ENCODE measurements around the gene PTPRC.

Gene PTPRC

DNA sequence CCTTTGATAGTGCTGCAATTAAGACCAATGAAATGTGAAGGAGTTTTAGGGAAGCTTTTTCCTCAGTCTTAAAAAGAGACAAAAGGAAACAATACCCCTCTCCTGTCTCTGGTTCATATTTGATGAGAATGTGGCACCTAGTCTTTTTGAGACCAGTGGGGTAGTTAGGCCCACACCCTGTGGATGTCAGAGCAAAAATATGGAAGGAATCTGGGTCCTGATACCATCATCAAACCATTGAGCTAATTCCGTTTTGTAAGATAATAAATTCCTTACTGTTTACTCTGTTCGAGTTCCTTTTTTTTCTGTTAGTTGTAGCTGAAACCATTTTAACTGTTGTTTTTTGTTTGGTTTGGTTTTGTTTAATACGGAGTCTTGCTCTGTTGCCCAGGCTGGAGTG is 33.3 kb downstream of the PTPRC start:
- Histone ChIP-seq H3K9ac (ENCODE audit: low read length in 5 of 5) (no peak overlapping the region), H3K36me3 (ENCODE audit: control insufficient read depth in 5 of 5, insufficient read depth in 5 of 5, low read length in 5 of 5) (no peaks in the 10 kb centered on the region), H3K9me3 (ENCODE audit: control insufficient read depth in 5 of 5, low read length in 5 of 5) (no peaks in the 10 kb centered on the region), H3K4me3 (ENCODE audit: low read depth in 1 of 5, low read length in 5 of 5) (no peak overlapping the region), H3K4me1 (ENCODE audit: control insufficient read depth in 5 of 5, insufficient read depth in 5 of 5, low read length in 5 of 5) (no peaks in the 10 kb centered on the region), H3K27ac (ENCODE audit: low read depth, low read length) (no peak overlapping the region), H3K27me3 (ENCODE audit: control insufficient read depth in 5 of 5, insufficient read depth in 4 of 5, low read length in 5 of 5) (no peaks in the 10 kb centered on the region)

DNA sequence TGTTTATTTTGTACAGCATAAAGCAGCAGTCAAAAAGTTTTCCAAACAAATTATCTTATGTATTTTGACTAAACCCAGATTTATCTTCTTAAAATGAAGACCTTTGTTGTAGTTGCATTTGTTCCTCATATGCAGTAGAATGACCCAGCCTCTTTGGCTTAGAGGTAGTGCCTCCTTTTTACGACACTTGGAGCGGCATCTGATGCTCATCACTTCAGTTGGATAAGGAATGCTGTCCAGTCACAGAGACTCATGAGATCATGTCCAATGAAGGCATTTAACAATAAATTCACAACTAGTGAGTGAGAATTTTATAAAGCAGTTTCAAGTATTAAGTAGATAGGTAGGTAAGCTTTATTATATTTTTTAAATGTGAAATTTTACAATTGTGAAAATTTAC is 35.2 kb downstream of the PTPRC start:
- no peak overlapping the region for H3K9ac ChIP-seq (ENCODE audit: low read length in 5 of 5)
- no peak overlapping the region for H3K27ac ChIP-seq (ENCODE audit: low read depth, low read length)
- no peaks in the 10 kb centered on the region for H3K27me3 ChIP-seq (ENCODE audit: control insufficient read depth in 5 of 5, insufficient read depth in 4 of 5, low read length in 5 of 5)
- H3K9me3 ChIP-seq (ENCODE audit: control insufficient read depth in 5 of 5, low read length in 5 of 5): no peaks in the 10 kb centered on the region
- no peaks in the 10 kb centered on the region for H3K36me3 ChIP-seq (ENCODE audit: control insufficient read depth in 5 of 5, insufficient read depth in 5 of 5, low read length in 5 of 5)
- no peaks in the 10 kb centered on the region for H3K4me1 ChIP-seq (ENCODE audit: control insufficient read depth in 5 of 5, insufficient read depth in 5 of 5, low read length in 5 of 5)
- no peak overlapping the region for H3K4me3 ChIP-seq (ENCODE audit: low read depth in 1 of 5, low read length in 5 of 5)

- no peak overlapping the region for H3K4me3 ChIP-seq (ENCODE audit: low read depth in 1 of 5, low read length in 5 of 5)
- H3K9me3 ChIP-seq (ENCODE audit: control insufficient read depth in 5 of 5, low read length in 5 of 5): no peaks in the 10 kb centered on the region
- H3K36me3 ChIP-seq (ENCODE audit: control insufficient read depth in 5 of 5, insufficient read depth in 5 of 5, low read length in 5 of 5): no peaks in the 10 kb centered on the region
- H3K9ac ChIP-seq (ENCODE audit: low read length in 5 of 5): no peak overlapping the region
- H3K27me3 ChIP-seq (ENCODE audit: control insufficient read depth in 5 of 5, insufficient read depth in 4 of 5, low read length in 5 of 5): no peaks in the 10 kb centered on the region
- H3K27ac ChIP-seq (ENCODE audit: low read depth, low read length): no peak overlapping the region
- peaks cover 0 to under 1% (median 0%) of the 10 kb centered on the region in 5 donors for H3K4me1 ChIP-seq (ENCODE audit: control insufficient read depth in 5 of 5, insufficient read depth in 5 of 5, low read length in 5 of 5)
These were observed 37.4 kb downstream of the PTPRC start for GRCh38 chr1:198676253-198676652.

GRCh38 chr1:198677027-198677426 is 38.2 kb downstream of the PTPRC start:
- no peaks in the 10 kb centered on the region for H3K27me3 ChIP-seq (ENCODE audit: control insufficient read depth in 5 of 5, insufficient read depth in 4 of 5, low read length in 5 of 5)
- no peak overlapping the region for H3K9ac ChIP-seq (ENCODE audit: low read length in 5 of 5)
- no peaks in the 10 kb centered on the region for H3K9me3 ChIP-seq (ENCODE audit: control insufficient read depth in 5 of 5, low read length in 5 of 5)
- no peak overlapping the region for H3K27ac ChIP-seq (ENCODE audit: low read depth, low read length)
- peaks cover 0 to 9% (median 3%) of the 10 kb centered on the region in 5 donors for H3K4me1 ChIP-seq (ENCODE audit: control insufficient read depth in 5 of 5, insufficient read depth in 5 of 5, low read length in 5 of 5)
- no peak overlapping the region for H3K4me3 ChIP-seq (ENCODE audit: low read depth in 1 of 5, low read length in 5 of 5)
- H3K36me3 ChIP-seq (ENCODE audit: control insufficient read depth in 5 of 5, insufficient read depth in 5 of 5, low read length in 5 of 5): no peaks in the 10 kb centered on the region

DNA sequence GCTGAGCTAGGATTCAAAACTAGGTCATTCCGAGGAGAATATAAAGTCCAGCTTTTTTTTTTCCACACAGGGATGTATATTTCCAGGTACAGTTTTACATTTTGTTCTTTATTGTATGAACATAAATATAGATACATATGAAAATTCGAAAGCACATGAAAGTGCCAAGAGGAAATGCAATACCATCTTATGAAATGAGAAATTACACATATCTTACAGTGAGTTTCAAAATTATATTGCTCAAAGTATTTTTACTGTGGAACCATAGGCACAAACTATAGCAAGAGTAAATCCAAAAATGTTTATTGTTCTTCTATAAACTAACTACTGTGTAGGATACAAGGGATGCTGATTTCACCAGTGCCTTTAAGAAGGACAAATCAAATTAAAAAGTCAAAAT is 39.0 kb downstream of the PTPRC start:
- Histone ChIP-seq H3K36me3 (ENCODE audit: control insufficient read depth in 5 of 5, insufficient read depth in 5 of 5, low read length in 5 of 5) (no peaks in the 10 kb centered on the region), H3K9me3 (ENCODE audit: control insufficient read depth in 5 of 5, low read length in 5 of 5) (no peaks in the 10 kb centered on the region), H3K4me1 (ENCODE audit: control insufficient read depth in 5 of 5, insufficient read depth in 5 of 5, low read length in 5 of 5) (peaks cover 0 to 11% (median 3%) of the 10 kb centered on the region in 5 donors), H3K4me3 (ENCODE audit: low read depth in 1 of 5, low read length in 5 of 5) (no peak overlapping the region), H3K27ac (ENCODE audit: low read depth, low read length) (no peak overlapping the region), H3K9ac (ENCODE audit: low read length in 5 of 5) (no peak overlapping the region), H3K27me3 (ENCODE audit: control insufficient read depth in 5 of 5, insufficient read depth in 4 of 5, low read length in 5 of 5) (no peaks in the 10 kb centered on the region)

- H3K4me1 ChIP-seq (ENCODE audit: control insufficient read depth in 5 of 5, insufficient read depth in 5 of 5, low read length in 5 of 5): peaks cover 0 to 11% (median 3%) of the 10 kb centered on the region in 5 donors
- no peaks in the 10 kb centered on the region for H3K9me3 ChIP-seq (ENCODE audit: control insufficient read depth in 5 of 5, low read length in 5 of 5)
- no peak overlapping the region for H3K27ac ChIP-seq (ENCODE audit: low read depth, low read length)
- no peak overlapping the region for H3K4me3 ChIP-seq (ENCODE audit: low read depth in 1 of 5, low read length in 5 of 5)
- H3K36me3 ChIP-seq (ENCODE audit: control insufficient read depth in 5 of 5, insufficient read depth in 5 of 5, low read length in 5 of 5): no peaks in the 10 kb centered on the region
- no peaks in the 10 kb centered on the region for H3K27me3 ChIP-seq (ENCODE audit: control insufficient read depth in 5 of 5, insufficient read depth in 4 of 5, low read length in 5 of 5)
- H3K9ac ChIP-seq (ENCODE audit: low read length in 5 of 5): no peak overlapping the region
These were observed 39.5 kb downstream of the PTPRC start for GRCh38 chr1:198678301-198678836.

GRCh38 chr1:198678901-198679329 is 40.1 kb downstream of the PTPRC start:
- Histone ChIP-seq H3K9ac (ENCODE audit: low read length in 5 of 5) (no peak overlapping the region), H3K4me1 (ENCODE audit: control insufficient read depth in 5 of 5, insufficient read depth in 5 of 5, low read length in 5 of 5) (peaks cover 0 to 11% (median 3%) of the 10 kb centered on the region in 5 donors), H3K9me3 (ENCODE audit: control insufficient read depth in 5 of 5, low read length in 5 of 5) (no peaks in the 10 kb centered on the region), H3K27me3 (ENCODE audit: control insufficient read depth in 5 of 5, insufficient read depth in 4 of 5, low read length in 5 of 5) (no peaks in the 10 kb centered on the region), H3K27ac (ENCODE audit: low read depth, low read length) (no peak overlapping the region), H3K4me3 (ENCODE audit: low read depth in 1 of 5, low read length in 5 of 5) (no peak overlapping the region), H3K36me3 (ENCODE audit: control insufficient read depth in 5 of 5, insufficient read depth in 5 of 5, low read length in 5 of 5) (no peaks in the 10 kb centered on the region)

DNA sequence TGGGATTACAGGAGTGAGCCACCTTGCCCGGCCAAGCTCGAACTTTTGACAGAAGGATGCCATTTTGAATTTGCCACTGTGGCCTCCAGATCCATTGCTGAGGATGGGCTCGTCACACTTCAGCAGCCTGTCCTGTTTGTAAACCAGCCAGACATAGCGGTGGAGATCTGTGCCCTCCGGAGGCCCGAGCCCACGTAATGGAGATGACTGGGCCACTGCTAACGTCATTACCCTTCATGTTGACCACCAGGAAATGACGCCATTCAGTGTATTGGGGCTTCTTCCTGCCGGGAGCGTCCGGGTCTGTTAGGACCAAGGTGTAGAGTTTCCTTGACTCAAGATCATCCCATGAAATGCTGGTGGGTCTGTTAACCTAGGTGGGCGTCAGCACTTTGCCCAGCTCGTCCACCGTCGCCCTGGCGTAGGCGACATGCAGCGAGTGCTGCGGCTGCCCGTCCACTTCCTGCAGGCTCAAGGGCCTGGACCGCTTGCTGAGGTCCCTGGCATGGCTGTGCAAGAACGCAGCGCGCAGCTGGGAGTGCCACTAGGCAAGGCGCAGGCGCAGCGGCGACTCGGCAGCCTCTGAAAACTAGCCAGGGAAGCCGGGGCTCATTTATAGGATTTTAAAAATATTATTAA is 40.8 kb downstream of the PTPRC start:
- Histone ChIP-seq H3K9ac (ENCODE audit: low read length in 5 of 5) (no peak overlapping the region), H3K4me1 (ENCODE audit: control insufficient read depth in 5 of 5, insufficient read depth in 5 of 5, low read length in 5 of 5) (peaks cover 0 to 11% (median 6%) of the 10 kb centered on the region in 5 donors), H3K27me3 (ENCODE audit: control insufficient read depth in 5 of 5, insufficient read depth in 4 of 5, low read length in 5 of 5) (no peaks in the 10 kb centered on the region), H3K4me3 (ENCODE audit: low read depth in 1 of 5, low read length in 5 of 5) (no peak overlapping the region), H3K27ac (ENCODE audit: low read depth, low read length) (no peak overlapping the region), H3K36me3 (ENCODE audit: control insufficient read depth in 5 of 5, insufficient read depth in 5 of 5, low read length in 5 of 5) (no peaks in the 10 kb centered on the region), H3K9me3 (ENCODE audit: control insufficient read depth in 5 of 5, low read length in 5 of 5) (no peaks in the 10 kb centered on the region)

DNA sequence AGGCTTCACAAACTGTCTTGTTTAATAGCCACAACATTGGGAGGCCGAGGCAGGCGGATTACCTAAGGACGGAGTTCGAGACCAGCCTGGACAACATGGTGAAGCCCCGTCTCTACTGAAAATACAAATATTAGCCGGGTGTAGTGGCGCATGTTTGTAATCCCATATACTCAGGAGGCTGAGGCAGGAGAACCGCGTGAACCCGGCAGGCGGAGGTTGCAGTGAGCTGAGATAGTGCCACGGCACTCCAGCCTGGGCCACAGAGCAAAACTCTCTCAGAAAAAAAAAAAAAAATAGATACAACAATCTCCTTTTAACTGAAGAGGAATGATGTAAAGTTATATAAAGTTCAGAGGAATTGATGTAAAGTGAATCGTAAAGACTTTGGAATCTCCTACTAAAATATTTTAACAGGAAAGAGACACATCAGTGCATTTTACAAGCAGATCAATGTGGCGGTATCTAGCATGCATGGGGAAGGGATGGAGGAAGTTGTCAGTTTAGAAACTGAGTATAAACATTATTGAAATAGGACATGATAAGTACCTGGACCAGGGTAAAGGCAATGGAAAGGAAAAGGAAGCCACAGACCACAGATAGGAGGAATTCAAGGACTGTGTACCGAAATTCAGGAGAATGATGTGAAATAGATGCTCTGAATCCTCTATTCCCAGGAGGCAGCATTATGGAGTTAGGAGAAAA is 41.5 kb downstream of the PTPRC start:
- H3K9me3 ChIP-seq (ENCODE audit: control insufficient read depth in 5 of 5, low read length in 5 of 5): no peaks in the 10 kb centered on the region
- H3K36me3 ChIP-seq (ENCODE audit: control insufficient read depth in 5 of 5, insufficient read depth in 5 of 5, low read length in 5 of 5): no peaks in the 10 kb centered on the region
- H3K27ac ChIP-seq (ENCODE audit: low read depth, low read length): no peak overlapping the region
- H3K4me3 ChIP-seq (ENCODE audit: low read depth in 1 of 5, low read length in 5 of 5): no peak overlapping the region
- H3K4me1 ChIP-seq (ENCODE audit: control insufficient read depth in 5 of 5, insufficient read depth in 5 of 5, low read length in 5 of 5): peaks cover 0 to 11% (median 7%) of the 10 kb centered on the region in 5 donors
- no peaks in the 10 kb centered on the region for H3K27me3 ChIP-seq (ENCODE audit: control insufficient read depth in 5 of 5, insufficient read depth in 4 of 5, low read length in 5 of 5)
- no peak overlapping the region for H3K9ac ChIP-seq (ENCODE audit: low read length in 5 of 5)

DNA sequence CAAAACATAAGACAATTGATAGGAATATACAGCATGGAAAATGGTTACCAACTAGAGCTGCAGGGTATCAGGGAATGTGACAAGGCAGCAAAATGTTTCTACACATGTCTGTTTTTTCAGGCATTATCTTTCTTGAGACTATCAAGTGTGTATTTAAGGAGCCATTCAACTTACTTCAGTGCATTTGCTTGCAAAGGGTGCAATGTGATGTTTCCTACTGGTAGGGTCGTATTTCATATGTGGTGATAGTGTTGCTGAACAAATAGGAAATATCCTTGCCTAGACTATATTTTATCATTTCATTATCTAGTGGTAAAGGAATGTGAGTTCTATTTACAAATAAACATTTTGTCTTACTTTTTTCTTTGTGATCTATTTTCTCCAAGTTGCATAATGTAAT is 42.4 kb downstream of the PTPRC start:
- Histone ChIP-seq H3K4me1 (ENCODE audit: control insufficient read depth in 5 of 5, insufficient read depth in 5 of 5, low read length in 5 of 5) (peaks cover 0 to 11% (median 7%) of the 10 kb centered on the region in 5 donors), H3K9me3 (ENCODE audit: control insufficient read depth in 5 of 5, low read length in 5 of 5) (no peaks in the 10 kb centered on the region), H3K9ac (ENCODE audit: low read length in 5 of 5) (no peak overlapping the region), H3K27me3 (ENCODE audit: control insufficient read depth in 5 of 5, insufficient read depth in 4 of 5, low read length in 5 of 5) (no peaks in the 10 kb centered on the region), H3K36me3 (ENCODE audit: control insufficient read depth in 5 of 5, insufficient read depth in 5 of 5, low read length in 5 of 5) (no peaks in the 10 kb centered on the region), H3K27ac (ENCODE audit: low read depth, low read length) (no peak overlapping the region), H3K4me3 (ENCODE audit: low read depth in 1 of 5, low read length in 5 of 5) (no peak overlapping the region)

Data from subcutaneous abdominal adipose tissue (tissue), 5 donors.